Right lobe of liver (tissue), 4 donors: Measurements from ENCODE around the gene OSBPL9.

Experiments
- CTCF ChIP-seq, 4 donors: fragments of 200-600 bp in 3 of 4; fragments of 450-650 bp in 1 of 4; IDR thresholded peaks; one replicate each; pipeline versions ENCODE4 v1.5.1 to v1.8.0; 2016 to 2022; ENCODE audit warnings: antibody characterized with exemption in 4 of 4, mild to moderate bottlenecking in 2 of 4
- POLR2A ChIP-seq: fragments of 450-650 bp; IDR thresholded peaks from one replicate; pipeline ENCODE4 v1.6.1; 2017; ENCODE audit warnings: antibody characterized with exemption, mild to moderate bottlenecking
- donor health status: DM: no; HTN: no; CAD: no.
- donor health status: DM: no; HTN: no; CAD: no.
- donor health status: DM: no; HTN: yes; CAD: no.

GRCh38 chr1:51644533-51645197 is 27.8 kb downstream of the OSBPL9 start:
- TF ChIP-seq CTCF (IDR thresholded peaks at IDR 0.05) (no peak), POLR2A (no peak)
